Upper lobe of right lung (tissue), 1 donor: Measurements from ENCODE around the gene ABR. TPM values are rescaled to one million over a fixed set of nuclear protein-coding genes. Genes with fewer than 3 reads are reported as not detected.

ENCODE experiments used
- ATAC-seq: fragments of 200-7000 bp; cut with Tn5 transposase; one replicate; pipeline ENCODE4 v1.9.1; 2020; ENCODE audit warnings: mild to moderate bottlenecking, moderate library complexity
- DNase-seq: peaks from one replicate; pipeline ENCODE4 v3.0.0-alpha.2; 2020
- H3K27ac ChIP-seq: fragments of 200-600 bp; one replicate; pipeline ENCODE4 v1.8.0; 2022
- H3K27me3 ChIP-seq: fragments of 200-600 bp; one replicate; pipeline ENCODE4 v1.8.0; 2022; ENCODE audit warnings: mild to moderate bottlenecking
- H3K36me3 ChIP-seq: fragments of 200-600 bp; one replicate; pipeline ENCODE4 v1.8.0; 2022
- H3K4me1 ChIP-seq: fragments of 200-600 bp; one replicate; pipeline ENCODE4 v1.8.0; 2022
- H3K4me3 ChIP-seq: fragments of 200-600 bp; one replicate; pipeline ENCODE4 v1.8.0; 2022; ENCODE audit warnings: mild to moderate bottlenecking
- H3K9me3 ChIP-seq: fragments of 200-600 bp; one replicate; pipeline ENCODE4 v1.8.0; 2022
- CTCF ChIP-seq: fragments of 200-600 bp; IDR thresholded peaks from one replicate; pipeline ENCODE4 v1.8.0; 2022; ENCODE audit warnings: antibody characterized with exemption
- intact Hi-C: fragments of 100-400 bp; cut with DNase I; formaldehyde crosslinking; loops from one replicate; pipeline ENCODE4 v1.11.0; 2022
- long read RNA-seq: library from polyadenylated mRNA; unstranded; transcript quantifications from one replicate; pipeline ENCODE4 v2.0.0, GENCODE V29; 2021
- total RNA-seq: library from RNA; stranded (reverse); fragmentation: NEBNext Ultra II Directional; extraction: Animal tissue kit (Norgen Biotek cat#: 25700); gene quantifications from one replicate; pipeline ENCODE4 v1.2.1, GENCODE V29; 2021
- donor health status: DM: no; HTN: yes; CAD: no; lungs with severe emphysema.

Gene ABR
- total RNA-seq = 185 TPM
- long read RNA-seq, full-length matches to known transcripts = 31 of 214 reads
- long read RNA-seq, partial matches to known transcripts = 63 of 214 reads
- long read RNA-seq, other reads (novel, unspliced or antisense) = 120 of 214 reads

- Histone ChIP-seq H3K4me3 (peak within 1 kb of the TSS; percentile 76), H3K36me3 (no peaks in the 10 kb centered on the region), H3K27ac (peak within 1 kb of the TSS; percentile 58), H3K9me3 (no peaks in the 10 kb centered on the region), H3K27me3 (no peaks in the 10 kb centered on the region), H3K4me1 (peaks cover 37% of the 10 kb centered on the region)
- peak; percentile 76 for ATAC-seq
- TF ChIP-seq CTCF = no peak
- intact Hi-C loops = loop anchor here (5.0 kb wide), 1 partner anchor 58 kb away; no protein-coding TSS in a partner anchor
- DNase-seq = peak; percentile 83
Observed at GRCh38 chr17:1179818-1180742, at the start of gene ABR. Gene ABR, minus strand, starts transcription at chr17:1179981. Its CDS starts 254 bp downstream, at chr17:1179727.

- peak; percentile 87 for ATAC-seq
- Histone ChIP-seq H3K4me1 (peaks cover 14% of the 10 kb centered on the region), H3K36me3 (no peaks in the 10 kb centered on the region), H3K27ac (peak overlapping the region; percentile 55), H3K9me3 (no peaks in the 10 kb centered on the region), H3K27me3 (peaks cover 8% of the 10 kb centered on the region), H3K4me3 (peak overlapping the region; percentile 62)
- DNase-seq = peak; percentile 93
- no peak for TF ChIP-seq CTCF
- intact Hi-C loops = no loop called here
Observed at GRCh38 chr17:1229349-1229899, 49.6 kb upstream of the ABR start.

GRCh38 chr17:1228781-1229348 lies 49.1 kb upstream of the ABR start:
- ATAC-seq (peak; percentile 2), DNase-seq (no peak)
- Histone ChIP-seq H3K4me3 (peak overlapping the region; percentile 62), H3K9me3 (no peaks in the 10 kb centered on the region), H3K27ac (peak overlapping the region; percentile 55), H3K4me1 (peaks cover 14% of the 10 kb centered on the region), H3K36me3 (no peaks in the 10 kb centered on the region), H3K27me3 (peaks cover 8% of the 10 kb centered on the region)
- intact Hi-C loops = no loop called here
- no peak for TF ChIP-seq CTCF

- peak; percentile 1 for ATAC-seq
- peak overlapping the region; percentile 55 for H3K27ac ChIP-seq
- no peaks in the 10 kb centered on the region for H3K9me3 ChIP-seq
- DNase-seq = peak; percentile 73
- peaks cover 8% of the 10 kb centered on the region for H3K27me3 ChIP-seq
- H3K4me3 ChIP-seq = peak overlapping the region; percentile 62
- intact Hi-C loops = no loop called here
- TF ChIP-seq CTCF = no peak
- H3K4me1 ChIP-seq = peaks cover 14% of the 10 kb centered on the region
- no peaks in the 10 kb centered on the region for H3K36me3 ChIP-seq
Observed at GRCh38 chr17:1227917-1228780, 48.4 kb upstream of the ABR start.

GRCh38 chr17:1227365-1227764 lies 47.6 kb upstream of the ABR start:
- H3K4me1 ChIP-seq = peaks cover 7% of the 10 kb centered on the region
- H3K27ac ChIP-seq = no peak overlapping the region
- intact Hi-C loops = no loop called here
- no peaks in the 10 kb centered on the region for H3K9me3 ChIP-seq
- H3K4me3 ChIP-seq = peak overlapping the region; percentile 62
- no peaks in the 10 kb centered on the region for H3K36me3 ChIP-seq
- ATAC-seq (no peak), DNase-seq (no peak)
- no peak for TF ChIP-seq CTCF
- peaks cover 8% of the 10 kb centered on the region for H3K27me3 ChIP-seq
